NCI-H1694 treated with DMSO at 0.1 percent for 48 hours (cell line): ENCODE measurements around the gene HDAC7.
"Not testable (repeated sequence)": the region's sequence is repeated elsewhere in the genome, so short reads cannot be mapped to it uniquely, and the experiment has no call there.

ENCODE experiments used
- DNase-seq: peaks from one replicate; lab custom pipeline; 2025; lab: John Stamatoyannopoulos, UW

Gene HDAC7

GRCh38 chr12:47848853-47849252 lies 29.1 kb upstream of the HDAC7 start:
- DNase-seq = no peak

GRCh38 chr12:47846294-47846996 lies 26.7 kb upstream of the HDAC7 start:
- no peak for DNase-seq

DNA sequence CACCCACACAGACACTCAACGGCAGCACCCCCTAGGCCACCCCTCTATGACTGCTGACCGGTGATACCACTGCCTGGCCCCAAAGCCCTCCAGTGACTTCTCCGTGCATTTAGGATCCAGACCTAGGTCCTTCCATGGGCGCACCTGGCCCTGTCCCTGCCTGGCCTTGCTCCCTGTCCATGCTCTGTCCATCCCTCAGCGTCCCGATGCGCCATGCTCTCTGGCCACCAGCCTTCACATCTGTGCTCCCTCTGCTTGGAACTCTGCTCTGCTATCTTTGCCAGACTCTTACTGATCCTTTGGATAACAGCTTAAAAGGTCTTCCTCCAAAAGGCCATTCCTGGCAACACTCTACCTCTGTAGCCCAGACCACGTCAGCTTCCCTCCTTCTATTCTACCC lies 25.4 kb upstream of the HDAC7 start:
- DNase-seq = no peak

DNA sequence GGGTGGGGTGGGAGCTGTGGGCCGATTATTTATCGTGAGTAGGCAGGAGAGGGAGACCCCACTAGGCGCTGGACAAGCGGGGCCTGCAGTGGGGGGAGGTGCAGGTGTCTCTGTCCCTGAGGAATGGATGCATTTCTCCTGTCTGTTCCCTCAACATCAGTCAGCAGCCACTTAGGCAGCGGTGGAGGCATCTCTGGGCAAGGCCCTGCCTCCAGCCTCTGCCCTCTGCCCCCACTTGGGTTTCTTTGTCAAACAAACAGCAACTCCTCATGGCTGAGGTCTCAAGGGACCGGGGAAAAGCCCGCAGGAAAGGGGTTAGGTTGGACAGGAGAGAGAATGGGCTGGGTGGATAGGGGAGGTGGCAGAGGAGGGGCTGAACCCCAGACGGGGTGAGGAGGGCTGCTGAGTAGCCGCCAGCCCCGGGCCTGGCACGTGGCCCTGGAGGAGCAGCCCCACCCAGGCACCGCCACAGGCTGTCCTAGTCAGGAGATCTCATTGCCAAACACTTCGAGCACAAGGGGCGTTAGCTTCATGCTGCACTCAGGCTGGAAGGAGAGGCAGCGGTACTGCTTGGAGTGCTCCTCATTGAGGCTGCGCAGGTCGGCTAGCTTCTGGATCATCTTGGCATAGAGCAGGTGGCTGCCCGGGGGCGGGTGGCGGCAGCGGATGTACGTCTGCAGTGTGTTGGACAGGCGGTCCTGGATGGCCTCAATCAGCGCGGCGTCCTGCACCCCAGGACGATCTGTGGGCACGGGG lies 24.7 kb upstream of the HDAC7 start:
- no peak for DNase-seq

DNA sequence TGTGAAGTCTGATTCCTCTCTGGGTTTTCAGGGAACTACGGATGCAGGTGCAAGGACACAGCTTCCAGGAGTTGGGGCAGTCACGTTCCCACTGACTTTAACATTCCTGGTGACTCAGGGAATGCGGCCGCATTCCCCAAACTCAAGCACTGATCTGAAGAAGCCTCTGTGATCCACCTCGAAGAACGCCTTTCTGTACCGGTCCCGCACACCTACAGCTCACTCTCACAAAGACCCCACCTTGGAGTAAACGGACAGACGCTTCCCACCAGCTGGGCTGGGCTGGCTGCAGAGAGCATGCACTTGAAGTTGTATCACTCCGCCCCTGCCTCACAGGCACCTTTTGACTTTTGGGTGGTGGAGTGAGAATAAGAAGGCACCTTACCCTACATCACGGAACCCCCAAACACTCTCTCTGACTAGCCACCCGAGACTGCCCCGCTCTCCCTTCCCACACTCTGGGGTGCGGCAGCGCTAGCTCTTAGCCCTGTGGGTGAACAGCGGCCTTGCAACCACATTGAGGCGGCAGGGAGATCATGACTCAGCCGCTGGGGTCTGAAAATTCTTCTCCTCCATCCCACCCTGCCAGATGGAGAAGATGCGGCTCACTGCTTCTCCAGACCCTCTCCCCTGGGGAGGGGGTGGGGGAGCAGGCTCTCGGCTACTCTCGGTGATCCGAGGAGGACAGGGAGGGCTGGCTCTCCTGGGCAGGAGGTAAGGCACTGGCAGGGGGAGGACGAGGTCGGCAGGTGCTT lies 23.7 kb upstream of the HDAC7 start:
- DNase-seq = no peak

- not testable (repeated sequence) for DNase-seq
Measured at GRCh38 chr12:47842543-47842942, 22.8 kb upstream of the HDAC7 start.

DNA sequence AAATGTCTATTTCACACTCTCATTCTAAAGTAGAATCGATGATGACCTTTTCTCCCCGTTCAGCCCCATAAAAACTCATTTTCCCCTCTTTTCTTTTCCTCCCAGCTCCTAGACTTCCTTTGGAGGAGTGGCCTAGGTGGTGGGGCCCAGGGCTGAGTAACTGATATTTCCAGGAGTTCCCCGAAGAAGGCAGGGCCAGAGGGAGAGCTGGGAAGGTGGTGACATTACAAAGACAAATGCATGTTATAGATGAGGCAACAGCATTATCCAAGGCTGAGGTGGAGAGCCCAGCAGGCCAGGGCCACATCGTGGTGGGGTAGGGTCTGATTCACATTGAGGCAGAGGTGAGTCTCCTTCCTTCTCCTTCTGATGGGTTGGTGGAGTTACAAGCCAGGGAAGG lies 22.2 kb upstream of the HDAC7 start:
- DNase-seq = no peak

DNA sequence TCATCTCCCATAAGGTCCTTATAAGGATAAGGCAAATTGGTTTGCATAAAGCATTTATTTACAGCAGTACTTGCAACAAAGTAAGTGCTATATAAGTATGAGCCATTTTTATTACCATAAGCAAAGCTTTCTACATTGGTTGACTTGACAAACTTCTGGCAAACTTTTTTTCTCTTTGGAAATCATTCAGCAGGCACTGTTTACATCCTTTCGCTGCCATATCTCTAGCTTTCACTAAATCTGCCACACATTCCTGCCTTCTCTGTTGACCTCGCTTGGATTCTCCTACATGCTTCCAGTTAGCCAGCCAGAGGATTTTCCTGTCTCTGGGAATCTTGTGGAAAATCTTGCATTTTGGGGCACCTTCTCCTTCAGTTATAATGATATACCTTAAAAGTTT lies 21.8 kb upstream of the HDAC7 start:
- DNase-seq = no peak

DNA sequence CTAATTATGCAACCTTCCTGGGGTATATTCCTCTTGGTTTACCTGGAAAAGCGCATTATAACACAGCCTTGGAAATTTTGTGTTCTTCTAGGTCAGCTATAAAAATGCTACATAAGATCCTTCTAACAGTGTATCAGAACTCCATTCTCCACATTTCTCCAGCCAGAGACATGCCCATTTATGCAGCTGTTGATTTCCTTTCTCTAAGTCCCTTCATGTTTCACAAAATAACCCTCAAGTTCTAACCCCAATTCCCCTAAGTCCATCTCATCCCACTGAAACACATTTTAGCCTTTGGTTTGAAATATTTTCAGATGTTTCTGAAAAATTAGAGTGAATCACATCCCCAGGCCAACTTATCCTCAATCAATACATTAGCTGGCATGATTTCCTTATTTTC lies 20.9 kb upstream of the HDAC7 start:
- DNase-seq = no peak

DNA sequence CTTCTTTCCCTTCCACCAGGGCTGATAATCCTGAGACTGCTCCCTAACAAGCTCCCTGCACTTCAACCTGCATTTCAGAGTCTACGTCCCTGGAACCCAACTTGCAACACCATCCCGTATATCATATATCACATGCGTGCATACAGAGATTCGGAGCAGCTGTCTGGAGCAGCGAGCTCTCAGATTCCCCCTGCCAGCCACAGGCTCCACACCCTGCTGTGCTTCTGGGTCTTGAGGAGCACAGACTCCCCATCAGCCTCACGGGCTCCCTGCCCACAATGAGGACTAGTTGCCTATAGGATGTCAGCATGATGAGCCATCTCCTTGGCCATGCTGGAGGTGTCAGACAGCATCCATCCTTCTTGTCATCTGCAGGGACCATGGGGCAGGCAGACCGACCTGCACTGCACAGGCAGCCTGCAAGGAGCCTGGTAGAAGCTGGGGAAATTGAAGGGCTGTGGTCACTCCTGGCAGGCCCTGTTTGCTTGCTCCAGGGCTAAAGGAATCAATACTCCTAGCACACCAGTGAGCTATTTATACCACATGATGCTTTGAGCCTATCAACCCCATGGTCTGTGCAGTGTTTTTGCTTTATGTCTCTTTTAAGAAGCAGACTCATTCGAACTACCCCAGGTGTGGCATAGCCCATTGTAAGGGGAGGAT lies 19.6 kb upstream of the HDAC7 start:
- DNase-seq = no peak

- DNase-seq = peak; percentile 15
Measured at GRCh38 chr12:47838286-47838931, 18.7 kb upstream of the HDAC7 start.

DNA sequence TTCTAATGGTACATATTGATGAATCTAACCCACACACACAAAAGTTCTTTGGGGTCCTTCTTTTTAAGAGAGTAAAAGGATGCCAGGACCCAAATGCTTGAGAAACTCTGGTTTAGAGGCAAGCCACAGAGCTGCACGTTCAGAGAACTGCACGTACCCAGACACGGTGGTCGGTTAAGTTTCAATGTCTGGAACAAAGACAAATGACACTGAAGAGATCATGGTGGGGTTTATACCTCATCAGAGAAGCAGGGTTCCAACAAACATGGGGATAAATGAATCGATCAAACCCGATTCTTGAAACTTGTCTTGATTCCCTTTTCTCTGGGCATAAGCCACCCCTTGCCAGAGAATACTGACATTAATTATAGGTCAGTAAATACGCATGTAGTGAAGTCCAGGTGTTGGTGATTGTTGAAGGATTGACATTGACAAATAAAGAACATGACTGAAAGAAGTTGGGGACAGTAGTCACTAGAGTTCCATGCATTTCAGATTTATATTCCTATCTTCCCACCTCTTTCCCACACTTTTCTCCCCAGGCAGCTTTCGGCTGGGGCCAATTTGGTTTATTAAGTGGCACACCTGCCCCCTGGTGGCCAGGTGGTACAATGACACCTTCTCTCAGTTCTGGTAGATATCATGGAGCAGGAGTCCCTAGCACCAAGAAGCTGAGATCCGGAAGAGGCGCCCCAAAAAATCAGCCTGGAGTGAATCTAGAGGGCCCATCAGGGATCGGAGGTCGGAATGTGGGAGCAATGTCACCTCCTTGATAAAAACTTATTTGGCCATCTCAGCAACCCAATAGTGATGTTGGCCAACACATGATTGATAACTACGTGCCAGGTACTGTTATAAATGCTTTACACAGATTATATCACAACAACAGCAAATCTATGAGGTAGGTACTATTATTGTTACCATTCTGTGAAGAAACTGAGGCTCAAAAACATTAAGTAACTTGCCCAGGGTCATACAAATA lies 17.8 kb upstream of the HDAC7 start:
- DNase-seq = peak; percentile 59

- no peak for DNase-seq
Measured at GRCh38 chr12:47835831-47836155, 16.1 kb upstream of the HDAC7 start.

- no peak for DNase-seq
Measured at GRCh38 chr12:47835006-47835830, 15.5 kb upstream of the HDAC7 start.

- DNase-seq = no peak
Measured at GRCh38 chr12:47834199-47834903, 14.6 kb upstream of the HDAC7 start.

DNA sequence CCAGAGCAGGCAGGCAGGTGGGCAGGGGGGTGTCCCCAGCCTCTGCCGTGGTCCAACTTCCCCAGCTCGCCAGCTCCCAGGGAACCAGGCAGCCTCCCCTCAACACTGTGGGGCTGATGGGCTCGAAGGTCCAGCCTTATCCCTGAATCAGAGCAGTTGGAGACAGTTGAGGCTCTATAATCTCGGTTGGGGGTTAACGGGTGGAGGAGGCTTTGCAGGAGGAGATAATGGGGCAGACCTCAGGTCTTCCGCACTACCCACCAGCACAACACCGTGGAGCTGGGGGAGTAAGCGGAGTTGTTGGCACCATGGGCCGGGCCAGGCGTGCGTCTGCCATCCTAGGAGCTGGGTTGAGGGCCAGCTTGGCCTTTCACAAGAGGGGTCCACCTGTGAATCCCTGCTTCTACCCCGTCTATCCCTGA lies 13.9 kb upstream of the HDAC7 start:
- DNase-seq = no peak

DNA sequence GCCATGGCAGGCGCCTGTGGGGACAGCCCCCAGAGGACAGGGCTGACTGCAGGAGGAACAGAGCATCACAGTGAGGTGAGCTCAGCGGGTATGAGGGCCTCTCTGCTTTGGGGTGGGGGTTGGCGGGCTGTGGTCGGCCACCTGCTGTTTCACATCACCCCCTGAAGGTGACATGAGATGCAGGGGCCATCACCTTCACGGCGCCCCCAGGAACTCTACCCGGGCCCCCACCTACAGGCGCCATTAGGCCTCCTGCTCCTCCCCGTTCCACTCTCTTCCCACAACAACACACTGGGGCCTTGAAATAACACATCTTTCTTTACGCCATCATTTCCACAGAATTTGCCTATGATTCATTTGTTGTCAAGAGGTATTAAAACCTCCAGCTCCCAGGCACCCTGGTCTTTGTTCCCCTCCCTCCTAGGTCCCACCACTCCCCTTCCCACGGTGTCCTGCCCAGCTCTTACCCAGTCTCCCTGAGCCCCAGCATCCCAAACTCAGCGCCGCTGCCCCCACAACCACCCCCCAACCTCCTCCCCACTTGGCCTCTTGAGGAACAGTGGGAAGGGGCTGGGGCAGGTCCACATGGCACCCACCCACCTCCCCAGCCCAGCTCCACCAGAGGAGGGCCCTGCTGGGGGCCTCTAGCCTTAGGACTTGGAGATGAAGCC lies 12.7 kb upstream of the HDAC7 start:
- DNase-seq = no peak

DNA sequence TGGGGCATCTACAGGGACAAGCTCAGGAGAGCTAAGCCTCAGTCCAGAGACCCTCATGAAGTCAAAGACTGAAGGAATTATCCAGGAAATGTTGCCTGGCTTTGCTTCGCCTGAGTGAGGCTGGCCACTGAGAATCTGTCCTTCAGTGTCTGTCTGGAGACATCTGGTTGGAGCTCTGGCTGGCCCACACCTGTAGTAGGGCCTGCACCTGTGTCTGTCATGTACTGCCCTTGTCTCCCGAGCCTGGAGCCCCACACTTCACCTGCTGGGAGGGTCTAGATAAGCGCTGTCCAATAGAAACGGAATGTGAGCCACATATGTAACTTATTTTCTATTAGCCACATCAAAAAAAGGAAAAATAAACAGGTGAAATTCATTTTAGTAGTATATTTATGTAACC lies 9.9 kb upstream of the HDAC7 start:
- no peak for DNase-seq
